H9 (cell line): ENCODE measurements around the gene GABRB1. TPM values are rescaled to one million over a fixed set of nuclear protein-coding genes. Genes with fewer than 3 reads are reported as not detected.

Experiments
- DNase-seq: peaks from one replicate; pipeline ENCODE4 v3.0.0-alpha.2; 2017
- H2AFZ ChIP-seq: one replicate; pipeline ENCODE4 v1.6.1; 2013; ENCODE audit warnings: mild to moderate bottlenecking, low read length, control low read depth, moderate library complexity
- H2AK5ac ChIP-seq: 2 replicates; pipeline ENCODE4 v1.6.1; 2013; ENCODE audit warnings: low read length, control low read depth, mixed read lengths; ENCODE audit not compliant: insufficient read length
- H2BK120ac ChIP-seq: one replicate; pipeline ENCODE4 v1.6.1; 2013; ENCODE audit warnings: low read depth, mild to moderate bottlenecking, low read length, control low read depth, inconsistent platforms; ENCODE audit not compliant: poor library complexity, severe bottlenecking
- H2BK12ac ChIP-seq: 2 replicates; pipeline ENCODE4 v1.6.1; 2013; ENCODE audit warnings: low read length, control low read depth, mixed read lengths, low read depth; ENCODE audit not compliant: insufficient read length
- H2BK15ac ChIP-seq: 2 replicates; pipeline ENCODE4 v1.6.1; 2013; ENCODE audit warnings: low read depth, low read length, control low read depth
- H2BK20ac ChIP-seq: one replicate; pipeline ENCODE4 v1.6.1; 2013; ENCODE audit warnings: low read depth, mild to moderate bottlenecking, low read length, control low read depth, inconsistent platforms; ENCODE audit not compliant: poor library complexity, severe bottlenecking
- H2BK5ac ChIP-seq: 2 replicates; pipeline ENCODE4 v1.6.1; 2013; ENCODE audit warnings: low read length, control low read depth, mixed read lengths; ENCODE audit not compliant: insufficient read length
- H3K14ac ChIP-seq: 2 replicates; pipeline ENCODE4 v1.6.1; 2013; ENCODE audit warnings: low read length, control low read depth; ENCODE audit not compliant: insufficient read depth
- H3K18ac ChIP-seq: 2 replicates; pipeline ENCODE4 v1.6.1; 2013; ENCODE audit warnings: low read depth, mild to moderate bottlenecking, mixed read lengths, low read length, control low read depth; ENCODE audit not compliant: insufficient read length
- H3K23ac ChIP-seq: 2 replicates; pipeline ENCODE4 v1.6.1; 2013; ENCODE audit warnings: low read length, control low read depth, mixed read lengths, low read depth; ENCODE audit not compliant: insufficient read length
- H3K23me2 ChIP-seq: 2 replicates; pipeline ENCODE4 v1.6.1; 2013; ENCODE audit warnings: low read depth, mild to moderate bottlenecking, mixed read lengths, low read length, control low read depth; ENCODE audit not compliant: insufficient read length, poor library complexity, severe bottlenecking
- H3K27ac ChIP-seq: 2 replicates; pipeline ENCODE4 v1.5.1; 2013; ENCODE audit warnings: low read length, control low read depth, mixed read lengths, low read depth; ENCODE audit not compliant: insufficient read length
- H3K27me3 ChIP-seq: 2 replicates; pipeline ENCODE4 v1.6.1; 2013; ENCODE audit warnings: low read length, control low read depth, inconsistent platforms; ENCODE audit not compliant: insufficient read depth
- H3K4ac ChIP-seq: 2 replicates; pipeline ENCODE4 v1.6.1; 2013; ENCODE audit warnings: low read depth, mild to moderate bottlenecking, control low read depth, inconsistent platforms, low read length, moderate library complexity
- H3K4me1 ChIP-seq: 2 replicates; pipeline ENCODE4 v1.6.1; 2013; ENCODE audit warnings: low read length, control low read depth, inconsistent platforms; ENCODE audit not compliant: insufficient read depth
- H3K4me2 ChIP-seq: 2 replicates; pipeline ENCODE4 v1.6.1; 2013; ENCODE audit warnings: low read length, control low read depth, mixed read lengths; ENCODE audit not compliant: insufficient read length, insufficient read depth
- H3K56ac ChIP-seq: 2 replicates; pipeline ENCODE4 v1.6.1; 2013; ENCODE audit warnings: low read depth, mild to moderate bottlenecking, mixed read lengths, low read length, control low read depth; ENCODE audit not compliant: insufficient read length
- H3K79me1 ChIP-seq: 2 replicates; pipeline ENCODE4 v1.6.1; 2013; ENCODE audit warnings: low read depth, mild to moderate bottlenecking, moderate library complexity, low read length, control low read depth, inconsistent platforms; ENCODE audit not compliant: insufficient read depth, poor library complexity, severe bottlenecking
- H3K79me2 ChIP-seq: 2 replicates; pipeline ENCODE4 v1.6.1; 2013; ENCODE audit warnings: low read length, control low read depth, inconsistent platforms; ENCODE audit not compliant: insufficient read depth
- H3K9ac ChIP-seq: 2 replicates; pipeline ENCODE4 v1.6.1; 2013; ENCODE audit warnings: low read length, control low read depth, mixed read lengths; ENCODE audit not compliant: insufficient read length; ENCODE audit errors: extremely low read depth
- H3K9me3 ChIP-seq: one replicate; pipeline ENCODE4 v1.6.1; 2013; ENCODE audit warnings: low read depth, low read length, inconsistent platforms; ENCODE audit not compliant: control insufficient read depth
- H3T11ph ChIP-seq: one replicate; pipeline ENCODE4 v1.6.1; 2013; ENCODE audit warnings: mild to moderate bottlenecking, low read length, control low read depth, inconsistent platforms
- H4K20me1 ChIP-seq: one replicate; pipeline ENCODE4 v1.6.1; 2013; ENCODE audit not compliant: control insufficient read depth, insufficient read length, insufficient read depth
- H4K5ac ChIP-seq: 2 replicates; pipeline ENCODE4 v1.6.1; 2013; ENCODE audit warnings: low read depth, mild to moderate bottlenecking, mixed read lengths, low read length, control low read depth; ENCODE audit not compliant: insufficient read length
- H4K8ac ChIP-seq: replicated peaks from 2 replicates; pipeline ENCODE4 v1.6.1; 2013; ENCODE audit warnings: low read length, control low read depth, mixed read lengths, low read depth; ENCODE audit not compliant: insufficient read length
- H4K91ac ChIP-seq: 2 replicates; pipeline ENCODE4 v1.6.1; 2013; ENCODE audit warnings: low read depth, mild to moderate bottlenecking, moderate library complexity, mixed read lengths, low read length, control low read depth; ENCODE audit not compliant: insufficient read length
- H3K27ac Mint-ChIP-seq, 3 experiments: 2 replicates in 2 of 3; 3 replicates in 1 of 3; pipeline ENCODE4 v1.8.0; 2020 to 2021; ENCODE audit warnings: mixed read lengths in 3 of 3, mild to moderate bottlenecking in 1 of 3, moderate library complexity in 1 of 3
- H3K27me3 Mint-ChIP-seq: 2 replicates; pipeline ENCODE4 v1.8.0; 2021; ENCODE audit warnings: low read depth, mild to moderate bottlenecking, moderate library complexity, mixed read lengths
- H3K36me3 Mint-ChIP-seq, 3 experiments: 2 replicates in 2 of 3; 3 replicates in 1 of 3; pipeline ENCODE4 v1.8.0; 2020 to 2021; ENCODE audit warnings: low read depth in 3 of 3, mixed read lengths in 3 of 3; ENCODE audit not compliant: insufficient read depth in 1 of 3
- H3K4me1 Mint-ChIP-seq, 2 experiments: 2 replicates each; pipeline ENCODE4 v1.8.0; 2020; ENCODE audit warnings: mixed read lengths in 2 of 2
- H3K4me3 Mint-ChIP-seq, 2 experiments: 2 replicates in 1 of 2; 3 replicates in 1 of 2; pipeline ENCODE4 v1.8.0; 2020 to 2021; ENCODE audit warnings: mild to moderate bottlenecking in 2 of 2, mixed read lengths in 2 of 2, moderate library complexity in 1 of 2
- H3K9me3 Mint-ChIP-seq, 2 experiments: 2 replicates in 1 of 2; 3 replicates in 1 of 2; pipeline ENCODE4 v1.8.0; 2020; ENCODE audit warnings: mild to moderate bottlenecking in 2 of 2, mixed read lengths in 2 of 2, moderate library complexity in 1 of 2
- CTCF ChIP-seq: fragments of 200-600 bp; sonication (generic); conservative IDR thresholded peaks from 3 replicates; pipeline ENCODE4 v1.8.0; 2021; ENCODE audit warnings: antibody characterized with exemption, mild to moderate bottlenecking
- WGBS: extraction: QIAGEN DNeasy Blood & Tissue Kit; methylation state at CpG from one replicate; pipeline ENCODE4 v1.1.7; 2013; ENCODE audit warnings: missing lambda C conversion rate, low lambda C conversion rate, mixed read lengths; ENCODE audit not compliant: insufficient read length; ENCODE audit errors: extremely low coverage; 5-methylcytosine and 5-hydroxymethylcytosine counted together
- total RNA-seq: library from RNA; stranded (reverse); gene quantifications from 2 replicates; pipeline ENCODE4 v1.2.1, GENCODE V29; 2021

Gene GABRB1
- total RNA-seq, 1 experiment from 2014 or later = 0.39 TPM

- H3K27me3 Mint-ChIP-seq = no peaks in the 10 kb centered on the region
- Histone ChIP-seq H2BK5ac (no peak overlapping the region), H3K4me2 (no peak overlapping the region), H3K9ac (no peak overlapping the region), H2BK120ac (no peak overlapping the region), H2BK20ac (no peak overlapping the region), H3K56ac (no peak overlapping the region), H3K18ac (no peak overlapping the region), H3K9me3 (no peaks in the 10 kb centered on the region), H4K91ac (no peak overlapping the region), H3K23ac (no peak overlapping the region), H3T11ph (no peak overlapping the region), H3K79me2 (no peaks in the 10 kb centered on the region), H3K27ac (no peak overlapping the region), H3K4me1 (0 out of 2 replicates have a peak, but pooled peaks cover 3% of the 10 kb centered on the region), H2BK15ac (no peak overlapping the region), H3K14ac (no peak overlapping the region), H3K4ac (no peak overlapping the region), H2AFZ (no peak overlapping the region), H2AK5ac (no peak overlapping the region), H3K27me3 (no peaks in the 10 kb centered on the region), H4K20me1 (no peaks in the 10 kb centered on the region), H4K5ac (no peak overlapping the region), H4K8ac (no peak overlapping the region), H3K23me2 (no peaks in the 10 kb centered on the region), H3K79me1 (no peaks in the 10 kb centered on the region), H2BK12ac (no peak overlapping the region)
- WGBS = no CpG with 5 or more reads among the region's 5 CpGs
- peaks cover 13 to 15% of the 10 kb centered on the region in 2 experiments for H3K4me1 Mint-ChIP-seq
- no peak for DNase-seq
- no peaks in the 10 kb centered on the region for H3K36me3 Mint-ChIP-seq
- no peaks in the 10 kb centered on the region for H3K9me3 Mint-ChIP-seq
- H3K4me3 Mint-ChIP-seq = no peak overlapping the region
- H3K27ac Mint-ChIP-seq = no peak overlapping the region
- no peak for TF ChIP-seq CTCF
Measured at GRCh38 chr4:47184083-47184482, 152.7 kb downstream of the GABRB1 start.
